GM20431 (cell line): ENCODE results near the gene CEP85.
"Not testable (repeated sequence)": the region's sequence is repeated elsewhere in the genome, so short reads cannot be mapped to it uniquely, and the experiment has no call there.

Experiments used
- in situ Hi-C: fragments of 300-500 bp; cut with MseI, MboI; formaldehyde crosslinking; loops from one replicate; pipeline ENCODE4 v1.15.0; 2020; ENCODE audit warnings: low sequenced_read_pairs; ENCODE audit not compliant: unreplicated experiment

CEP85 gene

DNA sequence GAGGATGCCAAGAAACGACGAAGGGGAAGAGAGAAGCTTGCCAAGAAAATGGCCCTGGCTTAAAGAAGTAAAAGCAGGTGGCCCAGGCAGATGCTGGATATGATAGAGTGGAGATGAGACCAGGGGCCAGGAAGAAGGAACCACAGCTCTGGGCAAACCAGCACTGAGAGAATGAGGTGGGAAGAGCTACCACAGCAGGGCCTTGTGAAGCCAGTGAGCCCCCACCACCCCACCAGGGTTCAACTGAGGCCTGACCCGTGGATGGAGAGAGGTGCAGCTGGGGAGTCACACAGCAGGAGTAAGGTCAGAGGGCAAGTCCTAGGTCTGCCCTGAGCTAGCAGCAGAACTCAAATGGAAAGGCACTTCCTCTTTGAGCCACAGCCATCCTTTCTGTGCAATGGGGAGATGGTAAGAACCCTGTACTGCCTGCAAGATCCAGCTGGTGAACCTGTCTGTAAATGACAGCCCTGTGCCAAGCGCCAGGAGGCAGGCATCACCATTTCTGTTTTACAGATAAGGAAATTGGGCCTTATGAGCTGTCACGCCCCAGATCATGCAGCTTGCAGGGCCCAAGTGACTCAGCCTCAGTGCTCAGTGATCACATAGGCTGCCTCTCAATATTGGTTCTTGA lies 54.4 kb downstream of the CEP85 start:
- in situ Hi-C loops: no loop called here

DNA sequence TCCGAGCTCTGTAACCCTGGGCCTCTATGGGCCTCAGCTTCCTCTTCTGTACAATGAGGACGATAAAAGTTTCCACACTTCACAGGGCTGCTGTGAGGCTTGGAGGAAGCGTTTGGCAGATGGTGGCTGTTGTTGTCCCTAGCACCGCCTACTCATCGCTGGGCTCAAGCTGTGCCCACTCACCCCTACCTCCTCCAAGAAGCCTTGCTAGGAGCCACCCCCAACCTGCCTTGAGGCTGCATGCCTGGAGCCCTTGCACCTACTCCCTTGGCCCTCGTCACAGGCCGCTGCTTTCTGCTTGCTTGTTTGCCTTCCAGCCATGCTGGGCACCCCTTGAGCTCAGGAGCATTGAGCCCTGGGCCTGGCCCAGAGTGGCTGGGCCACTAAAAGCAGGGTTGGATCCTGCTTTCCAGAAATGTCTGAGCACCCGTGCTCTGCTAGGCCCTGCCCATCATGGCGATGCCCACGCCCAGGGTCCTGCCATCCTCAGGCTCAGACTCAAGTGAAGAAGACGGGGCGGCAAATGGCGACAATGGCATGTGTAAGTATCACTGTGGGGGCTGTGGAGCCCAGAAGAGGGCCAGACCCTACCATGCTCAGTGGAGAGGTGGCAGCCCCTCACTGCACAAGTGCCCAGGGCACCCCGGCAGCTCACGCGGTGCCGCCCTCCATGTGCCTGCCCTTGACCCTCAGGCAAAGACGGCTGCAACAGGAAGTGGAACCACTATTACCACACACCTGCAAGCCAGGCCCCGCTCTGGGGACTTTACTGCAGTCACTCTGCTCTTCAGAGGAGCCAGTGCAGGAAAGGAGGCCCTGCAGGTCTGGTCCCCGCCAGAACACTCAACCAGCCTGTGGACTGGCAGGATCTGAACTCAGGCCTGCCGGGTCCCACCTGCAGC lies 55.4 kb downstream of the CEP85 start:
- in situ Hi-C loops: no loop called here

DNA sequence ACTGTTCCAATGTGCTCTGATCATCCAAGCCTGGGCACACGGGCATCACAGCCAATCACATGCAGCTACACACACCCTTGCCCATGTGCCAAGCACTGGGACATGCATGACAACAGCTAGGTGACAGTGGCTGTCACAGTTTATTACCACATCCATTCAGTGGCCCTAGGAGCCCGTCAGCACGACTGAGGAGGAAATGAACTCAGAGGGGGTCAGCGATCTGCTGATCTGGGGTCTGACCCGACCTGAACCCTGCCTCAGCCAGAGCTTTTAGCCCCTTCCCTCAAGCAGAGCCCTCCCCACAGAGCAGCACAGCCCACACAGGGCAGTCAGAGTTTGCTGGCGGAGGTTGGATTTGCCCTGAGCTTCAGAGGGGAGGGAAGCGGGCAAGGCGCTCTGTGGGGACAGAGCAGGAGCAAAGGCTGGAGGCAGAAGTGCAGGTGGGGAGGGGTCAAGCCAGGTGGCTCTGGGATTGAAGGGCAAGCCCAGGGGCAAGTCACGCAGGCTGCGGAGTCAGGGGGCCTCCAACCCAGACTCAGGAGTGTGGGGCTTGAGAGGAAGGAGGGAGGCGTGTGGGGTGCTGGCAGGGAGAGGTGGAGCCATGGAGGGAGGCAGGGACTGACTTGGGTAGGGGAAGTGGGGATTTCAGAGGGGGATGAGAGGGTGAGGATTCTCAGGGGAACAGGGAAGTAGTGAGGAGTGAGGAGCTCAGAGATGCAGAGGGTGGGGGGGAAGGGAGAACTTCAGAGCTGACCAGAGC lies 56.3 kb downstream of the CEP85 start:
- in situ Hi-C loops: no loop called here

DNA sequence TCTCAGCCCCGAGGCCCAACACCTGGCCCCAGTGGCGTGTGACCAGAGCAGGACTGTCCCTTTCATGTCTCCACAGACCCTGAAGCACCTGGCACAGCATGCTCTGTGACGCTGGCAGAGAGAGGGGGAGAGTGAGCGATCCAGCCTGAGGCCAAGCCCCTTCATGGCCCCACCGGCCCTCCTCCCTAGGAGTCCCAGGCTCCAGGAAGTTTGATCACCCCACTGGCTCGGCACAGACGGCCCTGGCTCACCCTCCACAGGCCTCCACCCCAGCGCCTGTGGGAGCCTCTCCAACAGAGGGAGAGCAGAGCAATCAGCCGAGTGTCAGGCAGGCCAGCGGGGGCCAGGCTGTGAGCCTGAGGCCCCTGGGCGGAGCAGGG lies 56.9 kb downstream of the CEP85 start:
- in situ Hi-C loops: no loop called here

DNA sequence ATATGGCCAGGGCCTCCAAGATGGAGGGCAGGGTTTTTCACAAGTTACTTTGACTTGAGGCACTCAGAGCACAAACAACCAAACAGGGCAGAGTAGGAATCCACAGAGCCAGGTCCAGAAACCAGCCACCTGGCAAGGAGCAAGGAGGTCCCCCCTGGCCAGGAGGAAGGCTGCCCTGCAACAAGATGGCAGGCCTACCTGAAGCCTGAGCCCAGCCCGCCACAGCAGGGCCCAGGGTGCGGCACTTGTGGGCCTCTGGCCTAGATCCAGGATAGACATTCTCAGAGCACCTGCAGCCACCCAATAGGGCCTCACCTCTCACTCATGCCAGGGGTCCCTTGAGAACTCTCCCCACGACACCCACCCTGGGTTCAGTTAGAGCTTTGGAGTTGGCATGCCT lies 57.4 kb downstream of the CEP85 start:
- in situ Hi-C loops: no loop called here

DNA sequence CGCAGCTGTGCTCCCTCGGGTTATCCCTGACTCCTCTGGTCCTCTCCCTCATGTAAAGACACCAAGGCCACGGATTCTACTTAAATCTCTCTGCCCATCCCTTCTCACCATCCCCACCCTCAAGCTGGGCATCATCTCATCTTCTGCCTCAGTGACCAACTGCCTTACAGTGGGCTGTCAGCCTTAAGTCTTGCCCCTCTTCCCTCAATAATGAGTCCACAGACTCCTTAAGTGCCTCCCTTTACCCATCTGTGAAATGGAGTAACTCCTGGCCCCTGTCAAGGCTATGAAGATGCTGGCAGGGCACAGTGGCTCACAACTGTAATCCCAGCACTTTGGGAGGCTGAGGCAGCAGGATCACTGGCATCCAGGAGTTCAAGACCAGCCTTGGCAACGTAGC lies 57.9 kb downstream of the CEP85 start:
- in situ Hi-C loops: no loop called here

DNA sequence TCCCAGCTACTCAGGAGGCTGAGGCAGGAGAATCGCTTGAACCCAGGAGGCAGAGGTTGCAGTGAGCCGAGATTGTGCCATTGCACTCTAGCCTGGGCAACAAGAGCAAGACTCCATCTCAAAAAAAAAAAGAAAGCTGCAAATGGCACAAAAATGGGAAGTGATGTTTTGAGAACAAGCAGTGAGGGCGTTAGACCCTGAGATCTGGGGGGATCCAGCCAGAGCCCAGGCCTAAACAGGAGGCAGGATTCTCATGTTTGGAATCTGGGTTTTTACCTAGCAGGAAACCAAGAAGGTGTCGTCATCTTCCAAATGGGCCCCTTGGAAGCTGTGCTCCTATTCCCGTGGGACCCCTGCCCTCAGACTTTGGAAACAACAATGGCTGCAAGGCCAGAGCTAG lies 58.7 kb downstream of the CEP85 start:
- in situ Hi-C loops: not testable (repeated sequence)

DNA sequence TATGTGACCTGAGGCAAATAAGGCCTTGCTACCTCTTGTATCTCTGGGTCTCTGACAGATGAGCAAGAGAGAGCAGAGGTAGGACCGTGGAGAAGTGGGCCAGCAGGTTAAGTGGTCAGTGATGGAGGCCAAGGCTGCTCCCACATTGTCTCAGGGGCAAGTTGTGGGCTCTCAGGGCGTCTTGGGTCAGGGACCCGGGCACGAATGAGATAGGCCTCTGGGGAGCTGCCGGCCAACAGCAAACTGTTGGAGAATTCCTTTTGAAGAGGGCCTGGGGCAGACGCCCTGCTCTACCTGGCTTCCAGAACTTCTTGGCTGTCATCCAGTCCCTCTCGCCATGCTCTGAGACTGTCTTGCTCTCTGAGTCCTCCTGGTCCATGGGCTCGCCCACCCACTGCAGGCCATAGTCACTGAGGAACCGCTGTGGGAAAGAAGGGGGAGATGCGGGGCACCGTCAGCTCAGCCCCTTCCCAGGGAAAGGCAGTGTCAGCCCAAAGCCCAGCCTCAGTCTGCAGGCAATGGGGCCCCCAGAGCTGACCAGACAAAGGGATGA lies 60.0 kb downstream of the CEP85 start:
- in situ Hi-C loops: no loop called here

DNA sequence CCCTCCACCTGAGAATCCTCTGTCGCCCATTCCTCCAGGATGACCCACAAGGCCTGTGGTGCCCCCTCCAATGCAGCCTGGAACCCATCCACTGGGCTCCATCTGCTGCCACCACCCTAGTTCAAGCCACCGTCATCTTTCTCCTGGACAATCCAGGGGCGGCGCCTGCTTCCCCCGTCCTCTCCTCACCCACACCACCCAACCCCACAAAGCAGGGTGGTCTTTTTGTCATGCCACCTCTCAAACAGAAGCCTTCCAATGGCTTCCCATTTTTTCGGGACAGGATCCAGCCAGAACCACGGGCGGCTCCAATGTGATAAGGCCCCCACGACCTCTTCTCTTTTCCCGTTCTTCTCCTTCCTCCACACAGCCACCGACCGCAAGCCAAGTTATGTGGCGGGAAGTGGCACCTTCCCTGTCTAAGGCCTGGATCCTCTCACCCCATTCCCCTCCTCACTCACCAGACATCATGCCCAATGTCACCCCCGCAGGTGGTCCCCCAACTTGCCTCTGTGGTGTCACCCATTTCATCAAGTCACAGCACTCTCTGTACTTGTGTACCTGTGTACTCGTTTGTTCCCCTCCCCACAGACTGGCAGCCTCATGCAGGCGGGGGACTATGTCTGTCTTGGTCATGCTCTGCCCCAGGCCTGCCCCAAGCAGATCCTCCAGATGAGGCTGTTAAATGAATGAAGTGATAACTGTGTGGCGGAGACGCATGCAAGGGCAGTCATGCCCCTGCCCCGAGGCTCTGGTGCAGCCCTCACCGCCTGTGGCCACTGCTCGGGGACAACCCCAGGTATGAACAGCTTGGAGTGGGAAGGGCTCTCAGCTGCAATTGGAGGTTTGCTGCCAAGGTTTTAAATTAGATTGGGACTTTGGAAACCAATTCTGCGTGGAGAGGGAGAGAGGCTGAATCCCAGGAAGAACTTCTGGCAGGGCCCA lies 61.5 kb downstream of the CEP85 start:
- in situ Hi-C loops: no loop called here

DNA sequence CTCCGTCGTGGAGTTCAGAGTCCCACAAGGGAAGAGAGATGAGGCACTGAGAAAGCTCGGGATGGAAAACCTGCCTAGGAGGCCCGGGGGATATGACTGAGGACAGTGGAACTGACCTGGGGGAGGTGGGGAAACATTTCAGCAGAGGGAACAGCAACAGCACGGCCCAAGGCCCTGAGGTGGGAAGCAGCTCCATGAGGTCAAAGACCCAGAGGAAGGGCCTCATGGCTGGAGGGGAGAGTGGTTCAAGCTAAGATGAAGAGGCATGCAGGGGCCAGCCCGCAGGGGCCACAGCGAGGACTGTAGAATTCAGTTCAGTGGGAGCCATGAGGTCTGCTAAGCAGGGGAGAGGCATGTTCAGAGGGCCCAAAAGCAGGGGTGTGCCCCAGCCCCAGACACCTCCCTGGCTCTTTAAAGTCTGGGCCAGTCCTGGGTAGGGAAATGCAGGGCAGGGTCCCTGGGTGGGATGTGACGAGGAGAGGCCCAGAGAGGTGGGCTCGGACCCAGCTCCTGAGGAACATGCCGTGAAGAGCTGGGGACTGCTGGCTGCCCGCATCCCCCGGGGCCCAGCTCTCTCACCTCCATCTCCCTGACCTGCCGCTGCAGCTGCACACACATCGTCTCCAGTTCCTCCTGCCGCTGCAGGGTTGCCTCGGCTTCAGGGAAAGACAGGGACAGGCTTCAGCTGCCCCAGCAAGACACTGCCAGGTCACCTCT lies 62.5 kb downstream of the CEP85 start:
- in situ Hi-C loops: no loop called here

DNA sequence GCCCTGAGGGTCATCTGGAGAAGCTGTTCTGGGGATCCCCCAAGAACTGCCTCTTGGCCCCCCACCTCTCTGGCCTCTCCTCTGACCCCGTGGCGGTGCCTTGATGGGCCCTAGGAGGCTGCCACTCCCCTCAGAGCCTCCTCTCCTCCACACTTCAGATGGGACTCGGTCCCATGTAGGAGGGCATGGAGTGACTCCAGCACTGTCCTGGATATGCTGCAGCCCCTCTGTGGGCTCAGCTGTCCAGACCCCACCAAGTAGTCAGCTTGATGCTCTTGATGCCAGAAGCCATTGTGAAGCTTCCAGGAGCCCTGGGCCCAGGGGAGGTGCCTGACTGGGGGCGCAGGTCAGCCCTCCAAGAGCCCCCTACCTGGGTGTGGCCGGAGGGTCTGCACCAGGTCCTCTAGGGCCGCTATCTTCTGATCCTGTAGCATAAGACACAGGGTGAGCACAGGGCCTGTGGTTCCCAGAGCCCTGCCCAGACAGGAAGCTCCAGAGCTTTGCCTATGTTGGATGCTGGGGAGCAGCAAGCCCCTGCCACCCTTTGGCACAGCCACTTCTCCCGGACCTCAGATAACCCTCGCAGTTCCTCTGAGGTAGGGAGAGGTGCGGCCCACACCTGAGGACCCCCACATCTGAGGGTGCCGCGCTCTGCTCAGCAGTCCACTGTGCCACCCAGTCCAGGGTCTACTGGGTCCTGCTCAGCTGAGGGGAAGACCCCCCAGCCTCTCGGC lies 63.2 kb downstream of the CEP85 start:
- in situ Hi-C loops: no loop called here

DNA sequence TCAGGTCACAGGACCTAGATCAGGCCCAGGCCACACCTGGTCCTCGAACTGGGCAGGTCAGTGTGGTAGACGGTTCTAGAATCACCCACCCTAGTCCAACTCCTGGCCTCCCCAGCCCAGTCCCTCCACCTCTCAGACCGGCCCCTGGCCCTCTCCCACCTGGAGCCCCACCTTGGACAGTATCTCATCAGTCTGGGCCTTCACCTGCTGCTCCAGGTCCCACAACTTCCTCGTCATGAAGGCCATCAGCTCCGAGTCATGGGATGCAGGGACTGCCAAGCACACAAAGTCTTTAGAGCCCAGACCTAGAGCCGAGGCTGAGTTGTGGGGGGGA lies 63.8 kb downstream of the CEP85 start:
- in situ Hi-C loops: no loop called here

DNA sequence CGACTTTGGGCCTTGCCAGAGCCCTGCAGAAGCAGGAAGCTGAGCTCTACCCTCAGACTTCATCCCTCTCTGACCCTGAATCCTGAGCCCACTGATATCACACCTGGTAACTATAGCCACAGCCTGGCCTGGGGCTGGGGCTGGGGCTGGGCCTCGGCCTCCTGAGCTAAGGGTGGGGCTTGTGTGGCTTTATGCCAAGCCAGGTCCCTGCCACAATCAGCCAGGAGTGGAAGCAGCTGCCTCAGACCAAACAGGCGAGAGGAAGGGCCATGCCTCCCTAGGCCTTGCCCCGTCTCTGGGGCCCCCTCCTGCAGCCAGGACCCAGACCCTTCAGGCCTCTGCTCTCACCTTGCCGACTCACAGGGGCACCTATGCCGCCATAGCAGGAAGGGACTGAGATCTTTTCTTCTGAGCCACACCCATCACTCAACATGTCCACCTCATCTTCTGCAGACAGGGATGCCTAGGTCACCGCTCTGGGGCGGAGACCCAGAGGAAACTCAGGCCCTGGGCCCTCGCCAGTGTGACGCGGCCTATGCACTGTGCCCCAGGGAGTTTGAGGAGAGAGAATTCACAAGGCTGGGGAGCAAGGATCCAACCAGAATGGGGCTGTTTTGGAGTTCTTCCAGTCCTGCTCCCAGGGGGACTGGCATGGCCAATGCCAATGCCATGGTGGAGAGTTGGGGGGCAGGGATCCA lies 66.7 kb downstream of the CEP85 start:
- in situ Hi-C loops: no loop called here

DNA sequence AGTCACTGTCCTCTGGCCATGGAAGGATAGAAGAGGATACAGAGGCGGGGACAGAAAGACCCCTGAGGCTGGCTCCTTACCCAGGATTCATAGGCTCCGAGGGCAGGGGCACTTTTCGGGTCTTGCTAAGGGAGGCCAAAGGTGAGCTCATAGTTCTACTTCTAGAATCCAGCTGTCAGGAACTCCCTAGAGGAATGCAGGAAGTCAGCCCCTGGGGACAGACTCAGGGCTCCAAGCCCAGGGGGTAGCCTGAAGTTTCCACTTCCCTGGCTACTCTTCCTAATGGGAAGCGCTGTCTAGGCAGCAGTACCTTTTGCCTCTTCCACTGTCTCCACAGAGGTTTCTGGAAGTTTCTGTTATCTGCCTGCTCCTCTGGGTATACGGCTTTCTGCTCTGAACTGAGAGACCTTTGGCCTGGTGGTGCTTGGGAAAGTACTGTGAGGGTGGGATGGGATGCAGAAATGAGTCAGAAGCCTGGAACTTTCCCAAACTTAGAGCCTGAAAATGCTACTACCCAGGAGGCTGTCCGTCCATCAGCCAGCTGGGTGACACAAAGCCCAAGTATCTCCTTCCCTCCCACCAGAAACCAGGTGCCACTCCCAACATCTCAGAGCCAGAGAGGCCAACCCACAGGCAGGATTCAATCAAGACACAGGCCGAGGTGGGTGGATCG lies 68.9 kb downstream of the CEP85 start:
- in situ Hi-C loops: no loop called here

DNA sequence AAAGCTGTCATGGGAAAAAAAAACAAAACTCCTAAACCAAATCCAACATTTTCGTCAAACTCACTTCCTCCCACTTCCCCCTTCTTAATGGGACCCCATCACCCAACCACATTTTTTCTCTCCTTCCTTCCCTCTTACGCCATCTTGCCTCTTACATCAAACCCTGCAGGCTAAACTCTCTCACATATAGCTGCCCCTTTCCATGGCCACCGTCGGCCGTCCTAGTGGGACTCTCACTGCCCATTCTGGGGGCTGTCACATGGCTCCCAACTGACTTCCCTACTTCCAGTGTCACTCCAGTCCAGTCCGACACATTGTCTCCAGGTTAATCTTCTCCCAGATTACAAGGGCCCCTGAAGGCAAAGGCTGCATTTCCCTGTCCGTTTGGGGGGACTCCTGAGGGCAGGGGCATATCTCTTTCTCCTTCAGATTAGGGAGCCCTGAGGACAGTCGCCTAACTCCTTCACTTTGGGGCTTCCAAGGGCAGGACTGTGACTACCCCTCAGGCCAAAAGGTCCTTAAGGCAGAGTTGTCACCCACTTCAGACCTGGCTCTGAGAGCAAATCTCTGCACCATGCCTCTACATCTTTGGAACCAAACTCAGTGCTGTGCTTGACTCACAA lies 71.8 kb downstream of the CEP85 start:
- in situ Hi-C loops: no loop called here

DNA sequence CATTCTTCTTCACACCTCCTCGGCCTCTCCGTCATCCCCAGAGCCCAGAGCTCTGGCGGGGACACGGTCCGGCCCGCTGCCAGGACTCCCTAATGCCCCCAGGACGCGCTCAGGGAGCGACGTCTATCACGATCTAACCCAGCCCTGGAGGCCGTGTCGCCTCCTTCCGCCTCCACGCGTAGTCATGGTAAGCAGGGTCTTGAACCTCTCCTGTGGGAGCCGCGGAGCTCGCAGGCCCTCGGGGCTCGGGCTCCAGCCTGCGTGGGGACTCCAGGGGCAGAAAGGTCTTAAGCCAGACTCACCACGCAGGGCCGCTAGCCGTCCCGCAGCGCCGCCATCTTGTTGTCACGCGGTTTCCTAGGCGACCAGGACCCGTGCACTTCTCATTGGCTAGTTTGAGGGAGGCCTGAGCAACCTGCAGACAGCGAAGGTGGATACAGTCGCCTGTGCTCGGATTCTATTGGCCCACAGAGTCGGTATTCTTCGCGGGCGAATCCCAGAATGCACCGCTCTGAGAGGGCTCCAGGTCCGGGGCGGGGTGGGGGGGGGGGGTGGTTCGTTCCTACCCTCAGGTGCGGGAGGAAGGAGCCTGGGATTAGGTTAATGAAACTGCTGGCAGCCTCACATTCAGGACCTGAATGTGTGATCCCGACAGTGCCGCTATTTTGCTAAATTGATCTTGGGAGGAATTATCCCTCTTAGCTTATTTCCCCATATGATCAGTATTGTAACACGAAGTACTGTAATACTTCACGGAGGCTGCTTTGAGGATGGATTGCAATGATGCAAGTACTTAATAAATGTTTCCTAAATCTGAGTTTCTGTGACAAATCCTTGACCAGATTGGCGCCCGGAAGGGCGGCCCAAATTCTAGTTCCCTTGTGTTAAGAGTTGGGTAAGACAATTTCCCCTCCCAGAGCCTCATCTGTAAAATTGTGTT lies 72.6 kb downstream of the CEP85 start, which contains the start of gene UBXN11:
UBXN11 (minus strand) TSS at position 347 of the 940 bp plus-strand sequence. CDS start 3,753 bp downstream, outside the sequence.
- in situ Hi-C loops: no loop called here
